GM13976 (cell line): ENCODE results near the gene POMP.
"Not testable (repeated sequence)": the region's sequence is repeated elsewhere in the genome, so short reads cannot be mapped to it uniquely, and the experiment has no call there.

Source experiments
- DNase-seq: peaks from one replicate; pipeline ENCODE4 v3.0.0; 2012; ENCODE audit warnings: low spot score
- CTCF ChIP-seq: IDR thresholded peaks from 2 replicates; pipeline ENCODE4 v1.5.1; 2012; ENCODE audit warnings: borderline replicate concordance, mild to moderate bottlenecking; ENCODE audit not compliant: insufficient read depth; ENCODE audit errors: extremely low read depth, missing control alignments, control extremely low read depth
- in situ Hi-C: fragments of 300-500 bp; cut with MboI; formaldehyde crosslinking; loops from one replicate; pipeline ENCODE4 v1.12.0; 2022; ENCODE audit warnings: low sequenced_read_pairs, mixed read lengths, inconsistent platforms; ENCODE audit not compliant: unreplicated experiment

POMP gene

DNA sequence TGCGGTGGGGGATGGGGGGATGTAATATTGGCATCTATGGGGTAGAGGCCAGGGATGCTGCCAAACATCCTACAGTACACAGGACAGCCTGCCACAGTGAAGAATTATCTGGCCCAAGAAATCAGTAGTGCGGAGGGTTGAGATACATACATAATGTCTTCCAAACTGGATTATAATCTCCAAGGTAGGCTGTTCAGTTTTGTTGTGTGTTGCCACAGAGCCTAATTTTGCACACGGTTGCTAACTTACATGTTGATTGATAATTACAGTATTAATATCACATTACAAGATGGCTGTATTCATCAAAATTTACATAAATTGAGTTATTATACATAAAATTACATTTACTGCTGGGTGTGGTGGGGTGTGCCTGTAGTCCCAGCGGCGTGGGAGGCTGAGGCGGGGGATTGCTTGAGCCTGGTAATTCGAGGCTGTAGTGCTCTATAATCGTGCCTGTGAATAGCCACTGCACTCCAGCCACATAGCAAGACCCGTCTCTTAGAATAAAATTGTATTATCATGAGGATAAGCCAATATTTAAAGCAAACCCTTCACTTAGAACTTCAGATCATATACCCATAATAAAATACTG, 8.1 kb downstream of the POMP start:
- TF ChIP-seq CTCF, result no peak
- in situ Hi-C loops, result no loop called here
- DNase-seq, result no peak

DNA sequence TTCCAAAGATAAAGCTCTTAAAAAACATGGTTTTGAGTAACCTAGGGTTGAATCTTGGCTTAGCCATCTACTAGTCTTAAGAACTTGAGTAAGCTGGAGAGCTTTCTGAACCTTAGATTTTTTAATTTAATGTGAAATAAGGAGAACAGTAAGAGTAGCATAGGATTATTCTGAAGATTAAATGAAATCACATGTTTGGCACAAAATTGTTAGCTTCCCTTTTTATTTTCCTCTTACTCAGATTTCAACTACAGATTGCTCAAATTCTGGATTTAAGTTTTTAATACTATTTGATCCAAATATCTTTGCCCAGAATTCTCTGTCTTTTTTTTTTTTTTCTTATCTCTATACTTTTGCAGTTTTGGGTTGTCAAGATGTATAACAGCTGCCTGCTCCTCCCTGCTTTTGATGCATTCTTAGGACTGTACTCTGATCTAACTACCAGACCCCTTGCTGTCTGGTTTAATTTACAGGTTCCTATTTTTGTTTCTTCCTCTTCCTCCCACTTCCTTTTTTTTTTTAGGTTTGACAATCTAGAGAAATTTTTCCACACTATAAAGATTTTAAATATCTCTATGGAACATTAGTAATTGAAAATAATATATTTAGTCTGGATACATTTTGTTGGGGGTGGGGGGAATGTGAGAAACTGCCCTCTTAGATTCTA, 12.3 kb downstream of the POMP start:
- in situ Hi-C loops, result no loop called here

DNA sequence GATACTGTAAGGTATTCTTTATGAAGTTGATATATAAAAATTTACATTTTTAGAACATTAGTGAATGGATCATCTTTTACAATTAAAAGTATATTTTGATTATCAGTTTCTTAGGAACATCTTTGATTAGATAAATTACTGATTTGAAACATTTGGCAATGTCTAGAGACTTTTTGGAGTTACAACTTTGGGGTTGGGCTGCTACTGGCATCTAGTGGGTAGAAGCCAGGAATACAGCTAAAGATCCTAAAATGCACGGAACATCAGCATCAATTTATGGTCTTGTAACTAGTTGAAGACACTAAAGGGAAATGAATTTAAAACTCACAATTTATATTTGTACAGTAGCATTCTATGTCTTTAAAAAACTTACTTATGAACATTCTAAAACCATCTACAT, 19.9 kb downstream of the POMP start:
- no peak for DNase-seq
- in situ Hi-C loops, result no loop called here
- TF ChIP-seq CTCF, result peak; percentile 18

More for the DNA sequence above, 12.3 kb downstream of the POMP start:
- DNase-seq, result no peak
- no peak for TF ChIP-seq CTCF

DNA sequence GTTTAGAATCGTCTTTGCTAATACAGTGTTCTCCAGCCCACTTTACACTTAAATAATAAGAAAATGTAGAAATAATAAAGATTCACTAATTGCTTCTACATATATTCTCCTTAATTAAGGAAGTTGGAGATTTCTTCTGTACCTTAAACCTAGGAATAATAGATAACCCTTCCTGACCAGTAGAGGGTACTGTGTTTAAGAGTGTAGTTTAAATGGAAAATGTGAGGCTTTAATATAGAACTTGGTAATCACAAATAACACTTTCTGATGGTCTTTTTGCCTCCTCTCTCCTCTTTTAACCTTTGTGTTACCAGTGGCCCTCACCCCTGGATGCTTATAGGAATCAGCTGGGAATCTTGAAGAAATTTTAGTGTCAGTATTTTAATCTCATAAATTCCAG, 20.7 kb downstream of the POMP start:
- DNase-seq, result peak; percentile 27
- TF ChIP-seq CTCF, result no peak
- in situ Hi-C loops, result loop anchor here (10.0 kb wide), 1 partner anchor 115 kb away; no protein-coding TSS in a partner anchor

GRCh38 chr13:28680541-28680940, 21.6 kb downstream of the POMP start:
- DNase-seq, result no peak
- TF ChIP-seq CTCF, result no peak
- in situ Hi-C loops, result loop anchor here (10.0 kb wide), 1 partner anchor 114 kb away; no protein-coding TSS in a partner anchor

DNA sequence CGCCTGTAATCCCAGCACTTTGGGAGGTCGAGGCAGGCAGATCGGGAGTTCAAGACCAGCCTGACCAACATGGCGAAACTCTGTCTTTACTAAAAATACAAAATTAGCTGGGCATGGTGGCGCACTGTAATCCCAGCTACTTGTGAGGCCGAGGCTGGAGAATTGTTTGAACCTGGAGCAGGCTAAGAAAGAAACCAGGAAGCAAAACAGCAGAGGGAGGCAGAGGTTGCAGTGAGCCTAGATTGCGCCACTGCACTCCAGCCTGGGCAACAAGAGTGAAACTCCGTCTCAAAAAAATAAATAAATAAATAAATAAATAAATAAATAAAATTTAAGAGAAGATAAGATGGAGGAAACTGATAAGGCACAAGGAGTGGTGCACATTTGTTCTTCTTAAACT, 24.2 kb downstream of the POMP start:
- in situ Hi-C loops, result loop anchor here (10.0 kb wide), 1 partner anchor 112 kb away; no protein-coding TSS in a partner anchor
- DNase-seq, result not testable (repeated sequence)

GRCh38 chr13:28684257-28684656, 25.3 kb downstream of the POMP start:
- in situ Hi-C loops, result loop anchor here (10.0 kb wide), 1 partner anchor 111 kb away; no protein-coding TSS in a partner anchor
- no peak for DNase-seq
- TF ChIP-seq CTCF, result no peak
